Nucleus accumbens (tissue), 56 donors: ENCODE measurements around the gene RNF212.
A peak's percentile ranks its signal among the peaks of the same experiment; 100 is the strongest.
"Not testable (repeated sequence)": the region's sequence is repeated elsewhere in the genome, so short reads cannot be mapped to it uniquely, and the experiment has no call there.

Experiments used
- DNase-seq, 56 donors: peaks; one replicate each; lab custom pipeline; 2025; lab: John Stamatoyannopoulos, UW

RNF212 gene

DNA sequence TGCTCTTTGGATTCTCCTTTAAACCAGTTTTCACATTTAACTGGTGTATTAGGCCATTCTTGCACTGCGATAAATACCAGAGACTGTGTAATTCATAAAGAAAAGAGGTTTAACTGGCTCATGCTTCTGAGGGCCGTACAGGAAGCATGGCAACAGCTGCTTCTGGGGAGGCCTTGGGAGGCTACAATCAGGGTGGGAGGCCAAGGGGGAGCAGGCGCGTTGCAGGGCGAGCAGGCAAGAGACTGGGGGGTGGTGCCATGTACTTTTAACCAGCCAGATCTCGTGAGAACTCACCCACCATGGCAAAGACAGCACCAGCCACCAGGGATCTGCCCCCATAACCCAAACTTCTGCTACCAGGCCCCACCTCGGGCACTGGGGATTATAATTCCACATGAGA lies 38.1 kb downstream of the RNF212 start:
- DNase-seq: no peak

DNA sequence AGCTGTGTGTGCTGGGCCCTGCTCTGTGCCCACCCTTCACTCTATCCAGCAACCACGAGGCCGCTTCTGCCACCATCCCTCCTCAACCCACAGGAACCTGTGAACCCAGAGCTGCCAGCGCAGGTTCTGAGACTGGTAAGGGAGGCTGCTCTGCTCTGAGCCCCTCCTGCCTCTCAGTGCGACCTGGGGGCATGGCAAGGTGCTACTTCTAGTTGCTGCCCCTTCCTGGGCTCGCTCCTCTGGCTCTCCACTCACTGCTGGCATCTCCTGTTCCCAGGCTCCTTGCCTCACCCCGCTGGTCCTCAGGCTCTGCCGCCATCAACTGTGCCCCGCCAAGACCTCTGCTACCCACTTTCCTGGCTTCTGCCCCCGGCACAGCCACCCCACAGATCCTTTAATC lies 39.3 kb downstream of the RNF212 start:
- no peak for DNase-seq

DNA sequence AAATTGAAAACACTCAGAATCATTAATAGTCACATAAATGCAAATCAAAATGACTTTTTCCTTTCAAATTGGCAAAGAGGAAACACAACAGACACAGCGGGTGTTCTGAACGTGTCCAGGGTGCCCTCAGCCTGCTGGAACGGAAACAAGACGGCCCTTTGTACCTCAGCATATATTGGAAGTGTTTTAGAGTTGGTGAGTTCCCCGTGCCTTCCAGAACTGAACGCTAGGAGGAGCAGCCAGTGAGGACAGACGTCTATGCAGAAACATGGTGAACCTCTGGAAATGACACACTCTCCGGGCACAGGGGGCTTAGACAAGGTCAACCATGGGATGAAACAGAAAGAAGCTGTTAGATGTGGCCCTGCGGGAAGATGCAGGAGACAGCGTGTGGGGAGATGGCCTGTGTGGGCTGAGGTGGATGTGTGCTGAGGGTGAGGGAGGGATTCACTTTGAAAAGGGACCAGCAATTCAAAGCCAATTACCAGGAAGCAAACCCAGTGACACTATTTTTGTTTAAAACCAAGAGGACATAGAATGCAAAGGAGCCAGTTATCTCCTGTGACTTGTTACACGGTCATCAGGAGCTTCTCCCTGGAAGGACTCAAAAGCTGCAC lies 40.4 kb downstream of the RNF212 start:
- peak in 32 of 56 donors; percentile 4 to 71 (median 28) for DNase-seq

DNA sequence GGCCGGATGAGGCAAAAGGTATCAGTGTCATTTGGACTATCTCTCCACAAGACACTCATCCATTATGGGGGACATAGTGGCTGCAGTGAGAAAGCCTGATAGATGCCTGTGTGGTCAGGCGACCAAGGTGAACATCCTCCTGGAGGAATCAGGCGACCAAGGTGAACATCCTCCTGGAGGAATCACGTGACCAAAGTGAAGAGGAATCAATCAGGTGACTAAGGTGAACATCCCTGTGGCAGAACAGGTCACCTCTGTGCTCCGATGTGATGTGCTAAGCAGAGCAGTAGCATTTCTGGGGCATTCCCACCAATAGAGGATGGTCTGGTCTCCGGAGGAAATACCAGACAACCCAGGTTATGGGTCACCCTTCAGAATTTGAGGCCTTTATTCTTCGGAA lies 44.0 kb downstream of the RNF212 start:
- DNase-seq: no peak

DNA sequence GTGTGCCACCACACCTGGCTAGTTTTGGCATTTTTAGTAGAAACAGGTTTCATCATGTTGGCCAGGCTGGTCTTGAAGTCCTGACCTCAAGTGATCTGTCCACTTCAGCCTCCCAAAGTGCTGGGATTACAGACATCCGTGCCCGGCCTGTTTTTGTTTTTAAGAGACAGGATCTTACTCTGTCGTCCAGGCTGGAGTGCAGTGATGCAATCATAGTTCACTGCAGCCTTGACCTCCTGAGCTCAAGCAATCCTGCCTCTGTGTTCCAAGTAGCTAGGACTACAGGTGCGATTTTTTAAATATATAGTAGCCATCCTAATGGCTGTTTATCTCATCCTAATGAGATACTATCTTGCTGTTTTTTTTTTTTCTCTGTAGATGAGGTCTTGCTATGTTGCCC lies 47.6 kb downstream of the RNF212 start:
- DNase-seq: no peak

DNA sequence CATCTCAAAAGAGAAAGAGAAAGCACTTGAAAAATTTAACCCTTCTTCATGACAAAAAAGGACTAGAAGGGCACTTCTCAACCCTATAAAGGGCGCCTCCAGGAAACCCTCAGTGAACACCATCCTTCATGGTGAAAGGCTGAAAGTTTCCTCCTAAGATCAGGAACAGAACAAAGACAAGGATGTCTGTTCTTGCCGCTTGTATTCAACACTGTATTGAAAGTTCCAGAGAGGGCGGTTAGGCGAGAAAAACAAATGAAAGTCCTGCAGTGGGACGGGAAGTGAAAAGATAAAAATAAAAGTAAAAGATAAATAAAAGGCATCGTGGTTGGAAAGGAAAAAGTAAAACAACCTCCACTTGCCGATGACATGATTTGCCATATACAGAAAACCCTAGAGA lies 50.9 kb downstream of the RNF212 start:
- no peak for DNase-seq

DNA sequence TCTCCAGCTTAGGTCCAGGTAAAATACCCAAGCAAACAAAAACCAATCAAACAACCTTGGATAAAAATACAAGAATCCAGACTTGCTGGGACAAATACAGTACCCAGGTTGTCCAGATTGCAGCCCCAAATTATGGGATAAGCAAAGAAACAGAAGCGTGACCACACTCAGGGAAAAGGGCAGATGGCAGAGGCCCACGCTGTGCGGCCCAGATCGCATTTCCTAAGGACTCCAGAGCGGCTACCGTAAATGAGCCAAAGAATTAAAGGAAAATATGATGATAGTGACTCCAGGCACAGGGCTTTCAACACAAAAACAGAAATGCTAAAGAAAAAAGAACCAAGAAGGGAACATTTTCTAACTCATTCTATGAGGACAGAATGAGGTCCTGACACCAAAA lies 51.6 kb downstream of the RNF212 start:
- DNase-seq: no peak

DNA sequence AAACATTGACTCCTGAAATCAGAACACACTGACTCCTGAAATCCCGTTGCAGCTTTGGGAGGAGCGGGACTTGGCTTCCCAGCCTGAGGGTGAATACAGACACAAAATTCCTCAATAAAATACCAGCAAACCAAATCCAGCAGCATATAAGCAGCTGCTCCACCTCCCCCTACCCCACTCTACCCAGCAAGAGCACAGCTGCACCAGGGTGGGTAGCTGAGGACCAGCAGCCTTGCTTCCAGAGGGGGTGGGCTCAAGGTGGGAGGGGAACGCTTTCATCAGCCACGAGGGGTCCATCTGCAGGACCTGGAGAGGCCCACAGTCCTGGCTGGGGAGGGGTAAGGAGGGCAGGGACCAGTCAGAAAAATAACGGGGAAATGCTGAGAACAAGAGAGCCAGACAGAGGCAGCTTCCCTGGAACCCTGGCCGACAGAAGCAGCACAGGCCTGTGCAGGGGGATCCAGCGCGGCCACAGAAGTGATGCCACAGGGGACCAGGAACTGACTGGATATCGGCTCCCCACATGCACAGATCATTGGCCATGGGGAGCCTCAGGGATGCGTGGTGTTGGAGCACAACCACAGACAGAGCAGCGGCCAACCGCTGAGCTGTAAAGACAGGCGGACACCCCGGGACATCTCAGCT lies 52.2 kb downstream of the RNF212 start:
- no peak for DNase-seq

DNA sequence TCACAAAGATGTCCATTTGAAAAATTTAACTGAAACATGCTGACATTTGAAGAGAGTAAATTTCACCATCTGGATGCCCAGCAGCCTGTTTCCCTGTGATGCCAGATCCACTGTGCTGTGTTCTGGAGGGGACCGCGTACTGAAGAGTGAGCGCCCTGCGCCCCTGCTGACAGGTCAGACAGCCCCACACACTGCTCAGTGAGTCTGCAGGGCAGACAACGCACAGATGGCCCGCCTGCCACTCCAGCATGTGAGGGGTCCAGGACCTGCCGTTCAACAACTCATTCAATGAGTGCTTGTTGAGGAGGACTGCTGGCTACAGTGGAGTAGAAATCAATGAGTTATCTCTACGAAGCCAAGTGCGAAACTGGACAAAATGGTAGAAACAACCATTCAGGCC lies 52.7 kb downstream of the RNF212 start:
- DNase-seq: no peak

DNA sequence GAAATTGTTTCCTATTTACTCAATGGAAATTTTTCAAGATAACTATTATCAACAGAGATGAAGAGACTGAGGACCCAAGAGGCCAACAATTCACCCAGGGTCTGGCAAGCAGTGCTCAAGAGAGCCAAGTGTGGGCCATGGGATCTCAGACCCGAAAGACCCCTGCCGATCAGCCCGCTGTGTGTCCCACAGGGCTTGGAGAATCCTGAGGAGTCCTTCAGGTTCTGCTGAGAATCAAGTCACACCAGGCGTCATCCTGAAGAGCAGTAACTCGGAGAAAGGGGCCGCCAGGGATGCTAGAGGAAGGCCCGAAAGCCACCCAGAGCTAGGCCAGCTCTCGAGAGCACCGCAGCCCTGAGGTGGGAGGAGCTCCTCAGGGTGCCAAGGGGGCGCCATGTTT lies 53.2 kb downstream of the RNF212 start:
- no peak for DNase-seq

DNA sequence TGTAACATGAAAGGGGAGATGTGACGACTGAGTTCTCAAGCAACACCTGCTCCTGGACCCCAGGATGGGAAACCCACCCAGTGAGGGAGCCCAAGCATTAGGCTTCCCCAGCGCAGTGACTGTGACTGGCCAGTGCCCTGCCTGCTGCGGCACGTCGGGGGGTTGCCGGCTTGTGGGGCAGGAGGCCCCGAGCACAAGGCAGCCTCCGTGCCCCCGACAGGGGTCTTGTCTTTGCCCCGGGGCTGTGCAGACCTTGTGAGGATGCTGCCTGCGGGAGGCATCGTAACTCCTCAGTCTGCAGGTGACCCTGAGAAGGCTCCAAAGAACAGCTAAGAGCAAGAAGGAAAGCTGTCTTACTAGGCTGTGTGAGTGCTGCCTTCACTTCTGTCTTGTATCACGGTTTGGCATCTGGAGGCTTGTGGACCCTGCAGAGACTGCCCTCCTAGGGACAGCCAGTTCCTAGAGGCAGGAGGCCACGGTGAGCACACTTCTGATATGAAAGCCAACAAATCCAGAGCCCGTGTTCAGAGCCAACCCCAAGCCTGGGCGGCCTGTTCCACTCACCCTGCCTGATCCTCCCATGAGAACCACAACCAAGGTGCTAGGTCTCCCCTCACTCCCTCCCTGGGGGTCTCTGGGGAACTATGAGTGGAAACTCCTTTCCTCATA lies 54.2 kb downstream of the RNF212 start:
- no peak for DNase-seq

DNA sequence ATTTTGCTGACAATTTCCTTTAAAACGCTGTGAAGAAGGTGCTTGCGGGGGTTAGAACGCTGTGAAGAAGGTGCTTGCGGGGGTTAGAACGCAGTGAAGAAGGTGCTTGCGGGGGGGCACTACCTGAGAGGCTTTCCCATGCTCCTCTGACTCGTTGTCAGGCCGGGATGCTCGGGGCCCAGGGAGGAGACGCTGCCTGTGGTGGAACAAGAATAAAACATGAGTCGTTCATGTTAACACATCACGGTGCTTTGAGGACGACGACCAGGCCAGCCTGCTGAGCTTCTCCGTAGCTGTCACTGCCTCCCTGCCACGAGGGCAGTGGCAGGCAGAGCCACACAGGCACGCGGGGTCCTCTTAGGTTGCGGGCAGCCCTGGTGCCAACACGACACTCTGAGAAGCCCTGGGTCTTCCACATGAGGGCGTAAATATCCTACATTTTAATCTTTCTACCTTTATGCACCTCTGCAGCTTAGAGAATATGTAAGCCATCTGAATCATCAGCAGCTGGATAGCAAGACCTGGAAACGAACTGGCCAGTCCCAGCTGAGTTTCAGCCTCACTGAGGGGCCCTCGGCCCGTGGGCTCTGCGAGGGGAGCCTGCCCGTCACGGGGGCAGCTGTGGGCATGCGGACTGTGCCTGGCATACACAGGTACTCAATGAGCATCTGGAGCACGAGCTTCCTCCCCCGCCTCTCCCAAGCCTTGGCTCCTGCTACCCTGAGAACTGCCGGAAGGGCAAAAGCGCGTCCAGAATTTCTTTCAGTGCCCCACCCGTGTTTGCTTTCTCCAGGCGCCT lies 55.0 kb downstream of the RNF212 start:
- peak in 21 of 56 donors; percentile 25 to 82 (median 55) for DNase-seq

DNA sequence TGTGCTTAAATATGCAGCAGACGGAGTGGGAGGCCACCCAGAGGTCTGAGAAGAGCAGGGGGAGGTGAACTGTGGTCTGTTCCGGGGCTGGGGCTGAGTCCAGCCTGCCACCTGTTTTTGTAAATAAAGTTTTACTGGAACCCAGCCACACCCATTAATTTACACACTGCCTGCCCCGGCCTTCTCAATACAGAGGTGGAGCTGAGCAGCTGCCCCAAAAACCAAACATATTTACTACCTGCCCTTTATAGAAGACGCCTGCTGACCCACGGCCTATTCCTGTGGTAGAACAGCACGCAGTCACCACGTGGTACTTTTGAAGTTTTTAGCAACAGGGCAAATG lies 56.0 kb downstream of the RNF212 start:
- DNase-seq: no peak

DNA sequence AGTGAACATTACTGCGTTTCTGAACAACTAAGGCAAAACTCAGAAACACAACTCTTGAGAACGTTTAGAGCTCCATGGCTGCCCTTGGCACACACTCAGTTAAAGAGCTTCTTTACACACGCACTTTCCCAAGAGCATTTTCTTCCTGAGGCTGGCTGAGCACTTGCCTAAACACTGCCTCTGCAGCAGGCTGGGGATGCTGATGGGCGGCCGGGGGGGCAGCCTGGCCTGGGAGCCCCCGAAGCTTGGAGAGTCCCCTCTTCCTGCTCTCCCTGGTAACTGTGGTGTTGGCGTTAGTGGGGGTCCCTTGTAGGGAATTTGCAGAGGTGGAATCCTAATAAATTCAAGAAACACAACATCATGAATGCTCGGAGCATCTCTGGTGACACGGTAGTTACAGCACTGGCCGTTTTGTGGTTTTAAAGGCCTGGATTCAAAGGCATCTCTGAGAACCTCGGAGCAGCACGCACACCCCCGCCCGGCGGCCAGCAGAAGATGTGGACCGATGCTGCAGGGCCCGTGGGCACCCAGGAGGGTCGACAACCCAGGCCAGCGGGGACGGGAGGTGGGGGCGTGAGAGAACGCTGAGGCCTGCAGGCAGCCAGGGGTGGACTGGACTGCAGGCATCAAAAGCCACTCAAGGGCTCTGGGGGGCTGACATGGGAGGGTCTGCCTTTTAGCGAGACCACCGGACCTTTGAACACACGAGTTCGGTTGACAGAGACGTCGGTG lies 56.5 kb downstream of the RNF212 start:
- DNase-seq: no peak

DNA sequence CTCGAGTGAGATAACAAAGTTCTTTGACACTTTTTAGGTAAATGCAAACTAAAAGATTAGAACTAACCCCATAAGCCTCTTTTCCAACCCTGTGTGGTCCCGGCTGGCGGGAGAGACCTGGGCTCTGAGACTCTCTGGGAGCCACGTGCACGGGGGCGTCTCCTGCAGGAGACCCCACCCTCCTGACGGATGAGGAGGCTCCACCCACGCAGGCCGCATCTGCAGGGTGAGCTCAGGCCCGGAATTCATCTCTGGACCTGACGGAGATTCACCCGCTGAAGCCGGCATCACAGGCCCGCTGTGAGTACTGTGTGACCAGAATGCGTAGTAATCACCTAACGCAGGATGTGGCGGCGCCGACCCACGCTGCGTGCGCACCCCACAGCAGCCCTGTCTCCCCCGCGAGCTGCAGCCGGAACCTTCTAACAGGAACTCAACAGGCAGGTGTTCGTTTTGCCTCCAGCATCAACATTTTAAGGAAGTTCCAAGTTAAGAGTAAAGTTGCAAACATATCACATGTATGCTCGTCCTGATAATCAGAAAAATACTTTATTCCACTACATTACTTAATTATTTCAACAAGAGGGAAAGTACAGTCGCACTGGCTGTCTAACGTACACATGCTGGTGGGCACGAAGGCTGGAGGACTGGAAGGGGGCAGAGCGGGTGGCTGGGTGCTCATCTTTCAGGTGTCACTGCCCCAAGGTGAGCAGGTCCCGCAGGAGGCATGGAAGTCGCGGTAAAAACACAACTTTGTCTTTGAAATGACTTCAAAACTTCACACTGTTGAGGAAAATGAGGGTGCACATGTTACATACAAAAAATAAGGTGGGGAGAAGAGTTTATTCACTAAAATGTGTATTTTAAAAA lies 57.4 kb downstream of the RNF212 start:
- DNase-seq: peak in 1 of 56 donors; percentile 17

DNA sequence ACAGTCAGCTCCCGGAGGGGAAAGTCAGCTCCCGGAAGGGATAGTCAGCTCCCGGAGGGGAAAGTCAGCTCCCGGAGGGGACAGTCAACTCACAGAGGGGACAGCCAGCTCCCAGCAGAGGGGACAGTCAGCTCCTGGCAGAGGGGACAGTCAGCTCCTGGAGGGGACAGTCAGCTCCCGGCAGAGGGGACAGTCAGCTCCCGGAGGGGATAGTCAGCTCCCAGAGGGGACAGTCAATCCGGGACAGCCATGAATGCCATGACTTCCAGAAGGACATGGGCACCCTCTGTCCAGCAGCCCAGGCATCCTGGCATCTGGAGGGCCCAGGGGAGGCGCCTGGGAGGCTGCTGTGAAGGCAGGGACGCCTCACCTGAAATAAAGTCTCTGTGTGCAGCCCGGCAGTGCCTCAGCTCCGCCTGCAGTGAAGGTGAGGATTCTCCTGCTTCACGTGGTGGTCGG lies 58.1 kb downstream of the RNF212 start:
- not testable (repeated sequence) for DNase-seq

DNA sequence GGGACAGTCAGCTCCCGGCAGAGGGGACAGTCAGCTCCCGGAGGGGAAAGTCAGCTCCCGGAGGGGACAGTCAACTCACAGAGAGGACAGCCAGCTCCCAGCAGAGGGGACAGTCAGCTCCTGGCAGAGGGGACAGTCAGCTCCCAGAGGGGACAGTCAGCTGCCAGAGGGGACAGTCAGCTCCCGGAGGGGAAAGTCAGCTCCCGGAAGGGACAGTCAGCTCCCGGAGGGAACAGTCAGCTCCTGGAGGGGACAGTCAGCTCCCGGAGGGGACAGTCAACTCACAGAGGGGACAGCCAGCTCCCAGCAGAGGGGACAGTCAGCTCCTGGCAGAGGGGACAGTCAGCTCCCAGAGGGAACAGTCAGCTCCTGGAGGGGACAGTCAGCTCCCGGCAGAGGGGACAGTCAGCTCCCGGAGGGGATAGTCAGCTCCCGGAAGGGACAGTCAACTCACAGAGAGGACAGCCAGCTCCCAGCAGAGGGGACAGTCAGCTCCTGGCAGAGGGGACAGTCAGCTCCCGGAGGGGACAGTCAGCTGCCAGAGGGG lies 58.6 kb downstream of the RNF212 start:
- not testable (repeated sequence) for DNase-seq

DNA sequence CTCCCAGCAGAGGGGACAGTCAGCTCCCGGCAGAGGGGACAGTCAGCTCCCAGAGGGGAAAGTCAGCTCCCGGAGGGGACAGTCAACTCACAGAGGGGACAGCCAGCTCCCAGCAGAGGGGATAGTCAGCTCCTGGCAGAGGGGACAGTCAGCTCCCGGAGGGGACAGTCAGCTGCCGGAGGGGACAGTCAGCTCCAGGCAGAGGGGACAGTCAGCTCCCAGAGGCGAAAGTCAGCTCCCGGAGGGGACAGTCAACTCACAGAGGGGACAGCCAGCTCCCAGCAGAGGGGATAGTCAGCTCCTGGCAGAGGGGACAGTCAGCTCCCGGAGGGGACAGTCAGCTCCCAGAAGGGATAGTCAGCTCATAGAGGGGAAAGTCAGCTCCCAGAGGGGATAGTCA lies 59.5 kb downstream of the RNF212 start:
- DNase-seq: not testable (repeated sequence)

DNA sequence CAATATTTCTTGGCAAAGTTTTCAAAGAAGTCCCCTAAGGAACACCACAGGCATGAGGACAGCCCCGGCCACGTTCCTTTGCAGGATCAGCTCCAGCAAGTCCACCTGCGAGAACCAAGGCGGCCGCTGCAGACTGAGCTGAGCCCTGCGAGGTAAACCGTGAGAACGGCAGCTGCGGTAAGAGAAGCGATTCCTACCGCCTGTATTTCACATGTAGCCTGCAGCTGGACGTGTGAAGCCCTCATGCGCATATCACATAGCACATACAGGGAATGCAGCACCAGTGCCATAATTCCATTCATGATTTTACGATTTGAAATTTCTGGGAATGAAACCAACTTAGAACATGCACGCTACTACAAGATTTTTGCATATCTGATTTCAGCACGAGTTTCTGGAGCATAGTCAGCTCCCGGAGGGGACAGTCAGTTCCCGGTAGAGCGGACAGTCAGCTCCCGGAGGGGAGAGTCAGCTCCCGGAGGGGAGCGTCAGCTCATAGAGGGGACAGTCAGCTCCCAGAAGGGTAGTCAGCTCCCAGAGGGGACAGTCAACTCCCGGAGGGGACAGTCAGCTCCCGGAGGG lies 60.2 kb downstream of the RNF212 start:
- no peak for DNase-seq
